Stimulated activated memory B cell treated with anti-CD40 and anti-IgM and Interleukin-4, amounts not matched to agents 10 μg/mL and 1 μg/mL and 100 μg/mL, for 72 hours (primary cell): ENCODE measurements around the gene PLD2.
A peak's percentile ranks its signal among the peaks of the same experiment; 100 is the strongest.

Experiments
- ATAC-seq: fragments of 150-1000 bp; cut with Tn5 transposase; 2 replicates; pipeline ENCODE4 v1.10.0; 2021
- H3K27ac Mint-ChIP-seq: one replicate; pipeline ENCODE4 v1.8.0; 2022; ENCODE audit warnings: mild to moderate bottlenecking, mixed read lengths
- H3K27me3 Mint-ChIP-seq: one replicate; pipeline ENCODE4 v1.8.0; 2022; ENCODE audit warnings: mixed read lengths
- H3K36me3 Mint-ChIP-seq: one replicate; pipeline ENCODE4 v1.8.0; 2022; ENCODE audit warnings: mixed read lengths
- H3K4me1 Mint-ChIP-seq: one replicate; pipeline ENCODE4 v1.8.0; 2022; ENCODE audit warnings: mixed read lengths
- H3K4me3 Mint-ChIP-seq: one replicate; pipeline ENCODE4 v1.8.0; 2022; ENCODE audit warnings: mild to moderate bottlenecking, moderate library complexity, mixed read lengths
- H3K9me3 Mint-ChIP-seq: one replicate; pipeline ENCODE4 v1.8.0; 2022; ENCODE audit warnings: mixed read lengths

PLD2 gene, protein sequence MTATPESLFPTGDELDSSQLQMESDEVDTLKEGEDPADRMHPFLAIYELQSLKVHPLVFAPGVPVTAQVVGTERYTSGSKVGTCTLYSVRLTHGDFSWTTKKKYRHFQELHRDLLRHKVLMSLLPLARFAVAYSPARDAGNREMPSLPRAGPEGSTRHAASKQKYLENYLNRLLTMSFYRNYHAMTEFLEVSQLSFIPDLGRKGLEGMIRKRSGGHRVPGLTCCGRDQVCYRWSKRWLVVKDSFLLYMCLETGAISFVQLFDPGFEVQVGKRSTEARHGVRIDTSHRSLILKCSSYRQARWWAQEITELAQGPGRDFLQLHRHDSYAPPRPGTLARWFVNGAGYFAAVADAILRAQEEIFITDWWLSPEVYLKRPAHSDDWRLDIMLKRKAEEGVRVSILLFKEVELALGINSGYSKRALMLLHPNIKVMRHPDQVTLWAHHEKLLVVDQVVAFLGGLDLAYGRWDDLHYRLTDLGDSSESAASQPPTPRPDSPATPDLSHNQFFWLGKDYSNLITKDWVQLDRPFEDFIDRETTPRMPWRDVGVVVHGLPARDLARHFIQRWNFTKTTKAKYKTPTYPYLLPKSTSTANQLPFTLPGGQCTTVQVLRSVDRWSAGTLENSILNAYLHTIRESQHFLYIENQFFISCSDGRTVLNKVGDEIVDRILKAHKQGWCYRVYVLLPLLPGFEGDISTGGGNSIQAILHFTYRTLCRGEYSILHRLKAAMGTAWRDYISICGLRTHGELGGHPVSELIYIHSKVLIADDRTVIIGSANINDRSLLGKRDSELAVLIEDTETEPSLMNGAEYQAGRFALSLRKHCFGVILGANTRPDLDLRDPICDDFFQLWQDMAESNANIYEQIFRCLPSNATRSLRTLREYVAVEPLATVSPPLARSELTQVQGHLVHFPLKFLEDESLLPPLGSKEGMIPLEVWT

DNA sequence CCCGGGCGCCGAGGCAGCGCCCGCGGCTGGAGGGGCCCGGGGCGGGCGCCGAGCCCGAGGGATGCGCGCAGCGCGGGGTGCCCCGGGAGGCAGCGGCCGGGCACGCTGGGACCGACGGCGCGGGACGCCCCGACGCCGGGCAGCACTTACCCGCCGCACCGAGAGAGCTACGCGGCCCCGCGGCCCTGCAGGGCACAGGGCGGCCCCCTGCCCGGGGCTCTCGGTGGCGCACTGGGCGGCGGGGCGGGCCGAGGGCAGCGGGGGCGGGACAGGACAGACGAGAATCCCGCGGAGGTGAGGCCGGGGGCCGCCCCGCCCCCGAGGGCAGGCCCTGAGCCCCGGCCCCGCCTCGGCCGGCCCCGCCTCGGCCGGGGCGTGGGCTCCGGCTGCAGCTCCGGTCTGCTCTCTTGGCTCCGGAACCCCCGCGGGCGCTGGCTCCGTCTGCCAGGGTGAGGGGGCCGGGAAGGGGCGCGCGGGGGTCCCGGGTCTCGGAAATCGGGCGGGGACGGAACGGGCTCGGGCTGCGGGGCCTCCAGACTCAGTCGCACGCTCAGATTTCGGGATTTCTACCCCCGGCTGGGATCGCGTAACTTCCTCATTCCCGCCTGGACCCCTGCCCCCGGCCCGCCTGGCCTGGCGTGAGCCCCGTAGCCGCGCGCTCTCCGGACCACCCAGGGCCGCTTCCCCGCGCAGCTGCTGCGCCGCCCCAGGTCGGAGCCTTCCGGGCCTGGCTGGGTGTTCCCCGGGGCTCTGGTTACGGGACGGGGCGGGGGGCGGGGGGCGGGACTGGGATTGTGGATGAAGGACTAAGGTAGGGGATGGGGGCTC lies at the start of gene PLD2:
Gene PLD2 (plus strand): TSS at position 376 of the 828 bp plus-strand sequence. CDS start 621 bp downstream, outside the sequence.
- peaks cover 27% of the 10 kb centered on the region for H3K36me3 Mint-ChIP-seq
- H3K27me3 Mint-ChIP-seq, result no peaks in the 10 kb centered on the region
- H3K9me3 Mint-ChIP-seq, result no peaks in the 10 kb centered on the region
- H3K4me3 Mint-ChIP-seq, result peak within 1 kb of the TSS; percentile 81
- H3K27ac Mint-ChIP-seq, result peak within 1 kb of the TSS; percentile 30
- peak; percentile 98 for ATAC-seq
- H3K4me1 Mint-ChIP-seq, result peaks cover 19% of the 10 kb centered on the region

DNA sequence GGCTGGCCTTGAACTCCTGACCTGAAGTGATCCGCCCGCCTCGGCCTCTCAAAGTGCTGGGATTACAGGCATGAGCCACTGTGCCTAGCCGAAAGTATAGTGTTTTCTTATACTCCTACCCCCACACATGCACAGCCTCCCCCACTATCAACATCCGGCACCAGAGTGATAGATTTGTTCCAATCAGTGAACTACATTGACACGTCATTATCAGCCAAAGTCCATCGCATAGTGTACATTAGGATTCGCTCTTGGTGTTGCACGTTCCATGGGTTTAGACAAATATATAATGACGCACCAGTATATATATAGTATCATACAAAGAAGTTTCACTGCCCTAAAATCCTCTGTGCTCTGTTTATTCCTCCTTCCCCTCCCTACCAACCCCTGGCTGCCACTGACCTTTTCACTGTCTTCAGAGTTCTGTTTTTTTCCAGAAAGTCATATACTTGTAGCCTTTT lies 47.1 kb upstream of the PLD2 start:
- peaks cover 9% of the 10 kb centered on the region for H3K27me3 Mint-ChIP-seq
- no peaks in the 10 kb centered on the region for H3K9me3 Mint-ChIP-seq
- H3K4me3 Mint-ChIP-seq, result no peak overlapping the region
- ATAC-seq, result no peak
- no peak overlapping the region for H3K27ac Mint-ChIP-seq
- H3K36me3 Mint-ChIP-seq, result no peaks in the 10 kb centered on the region
- H3K4me1 Mint-ChIP-seq, result peaks cover 5% of the 10 kb centered on the region

DNA sequence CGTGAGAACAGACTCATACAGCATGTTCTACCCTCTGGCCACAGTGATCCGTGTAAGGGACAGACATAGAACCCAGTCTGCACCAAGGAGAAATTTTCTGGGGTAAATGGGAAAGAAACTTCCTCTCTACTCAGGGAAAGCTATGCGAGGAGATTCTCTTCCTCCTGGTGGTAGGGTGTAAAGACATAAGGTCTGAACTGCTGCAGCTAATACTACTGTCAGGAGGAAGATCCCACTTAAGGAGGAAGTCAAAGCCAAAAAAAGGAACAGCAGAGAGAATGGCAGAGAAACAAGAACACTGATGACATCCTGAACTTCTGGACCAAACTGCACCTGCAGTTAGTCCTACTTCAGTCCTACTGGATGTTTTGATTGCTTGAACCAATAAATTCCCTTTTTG lies 42.4 kb upstream of the PLD2 start:
- no peak for ATAC-seq
- peaks cover 5% of the 10 kb centered on the region for H3K4me1 Mint-ChIP-seq
- H3K4me3 Mint-ChIP-seq, result no peak overlapping the region
- no peaks in the 10 kb centered on the region for H3K36me3 Mint-ChIP-seq
- peaks cover 17% of the 10 kb centered on the region for H3K27me3 Mint-ChIP-seq
- no peak overlapping the region for H3K27ac Mint-ChIP-seq
- no peaks in the 10 kb centered on the region for H3K9me3 Mint-ChIP-seq

DNA sequence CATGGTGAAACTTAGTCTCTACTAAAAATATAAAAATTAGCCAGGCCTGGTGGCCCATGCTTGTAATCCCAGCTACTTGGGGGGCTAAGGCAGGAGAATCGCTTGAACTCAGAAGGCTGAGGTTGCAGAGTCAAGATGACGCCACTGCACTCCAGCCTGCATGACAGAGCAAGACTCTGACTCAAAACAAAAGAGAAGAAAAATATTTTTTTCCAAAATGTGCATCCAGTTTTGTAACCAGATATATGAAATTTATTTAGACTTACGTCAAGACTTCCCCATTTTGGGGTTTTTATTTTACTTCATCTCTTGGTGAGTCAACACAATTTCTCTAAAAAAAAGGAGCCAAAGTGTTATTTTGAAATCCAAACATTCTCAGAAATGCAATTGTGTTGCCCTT lies 40.8 kb upstream of the PLD2 start:
- H3K36me3 Mint-ChIP-seq, result no peaks in the 10 kb centered on the region
- H3K4me3 Mint-ChIP-seq, result no peak overlapping the region
- no peak for ATAC-seq
- H3K27ac Mint-ChIP-seq, result no peak overlapping the region
- peaks cover 5% of the 10 kb centered on the region for H3K4me1 Mint-ChIP-seq
- no peaks in the 10 kb centered on the region for H3K9me3 Mint-ChIP-seq
- H3K27me3 Mint-ChIP-seq, result peaks cover 27% of the 10 kb centered on the region

DNA sequence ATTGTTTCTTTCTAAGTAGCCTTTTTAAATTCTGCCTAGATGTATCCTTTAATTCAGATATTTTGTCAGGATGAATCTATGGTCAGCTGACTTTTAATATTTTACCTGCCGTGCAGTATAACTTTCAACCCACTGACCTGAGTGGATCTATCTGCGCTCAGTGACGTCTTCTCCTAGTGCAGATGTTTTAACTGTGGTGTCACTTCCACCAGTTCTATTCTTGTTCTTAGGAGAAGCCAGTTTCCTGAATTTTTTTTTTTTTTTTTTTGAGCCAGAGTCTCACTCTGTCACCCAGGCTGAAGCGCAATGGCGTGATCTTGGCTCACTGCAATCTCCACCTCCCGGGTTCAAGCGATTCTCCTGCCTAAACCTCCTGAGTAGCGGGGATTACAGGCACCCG lies 40.2 kb upstream of the PLD2 start:
- Mint-ChIP-seq H3K36me3 (no peaks in the 10 kb centered on the region), H3K4me1 (peaks cover 5% of the 10 kb centered on the region), H3K27me3 (peaks cover 31% of the 10 kb centered on the region)

DNA sequence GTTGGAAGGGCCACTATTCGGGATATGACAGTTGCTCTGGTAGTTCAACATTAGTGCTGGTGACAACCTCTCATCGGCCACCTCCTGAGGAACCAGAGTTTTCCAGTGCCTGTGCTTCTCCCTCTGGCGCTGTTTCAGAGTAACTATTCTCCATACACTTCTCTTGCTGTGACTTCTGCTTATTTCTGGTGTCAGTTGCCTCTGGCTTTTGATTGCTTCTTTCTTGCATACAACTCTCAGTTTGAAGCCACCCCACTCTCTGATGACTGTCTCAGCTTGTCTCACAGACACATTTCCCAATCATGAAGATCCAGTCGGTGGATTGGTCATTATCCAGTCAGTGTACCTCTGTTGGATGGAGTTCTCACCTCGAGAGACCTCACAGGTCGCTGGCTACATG lies 38.7 kb upstream of the PLD2 start:
- ATAC-seq, result no peak
- no peak overlapping the region for H3K4me3 Mint-ChIP-seq
- H3K4me1 Mint-ChIP-seq, result peaks cover 5% of the 10 kb centered on the region
- H3K9me3 Mint-ChIP-seq, result no peaks in the 10 kb centered on the region
- no peak overlapping the region for H3K27ac Mint-ChIP-seq
- H3K27me3 Mint-ChIP-seq, result peaks cover 42% of the 10 kb centered on the region
- no peaks in the 10 kb centered on the region for H3K36me3 Mint-ChIP-seq

More for the DNA sequence above, 40.2 kb upstream of the PLD2 start:
- Mint-ChIP-seq H3K9me3 (no peaks in the 10 kb centered on the region), H3K4me3 (no peak overlapping the region), H3K27ac (no peak overlapping the region)
- ATAC-seq, result no peak

DNA sequence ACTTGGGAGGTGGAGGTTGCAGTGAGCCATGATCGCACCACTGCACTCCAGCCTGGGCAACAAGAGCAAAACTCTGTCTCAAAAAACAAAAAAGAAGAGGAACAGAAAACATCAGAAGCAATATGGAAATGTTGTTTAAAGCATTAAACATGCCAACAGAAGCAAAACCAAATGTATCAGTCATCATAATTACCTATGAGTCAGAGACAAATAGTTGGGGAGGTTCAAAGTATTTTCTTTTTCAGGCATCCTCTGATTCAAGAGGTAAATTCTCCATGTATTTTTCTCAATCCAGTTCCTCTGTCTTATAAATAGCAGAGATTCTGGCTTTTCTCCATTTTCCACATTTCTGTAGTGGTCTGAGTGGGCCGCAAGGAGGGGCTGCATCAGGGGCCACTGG lies 37.3 kb upstream of the PLD2 start:
- peaks cover 52% of the 10 kb centered on the region for H3K27me3 Mint-ChIP-seq
- no peaks in the 10 kb centered on the region for H3K36me3 Mint-ChIP-seq
- no peak overlapping the region for H3K27ac Mint-ChIP-seq
- no peak for ATAC-seq
- H3K9me3 Mint-ChIP-seq, result no peaks in the 10 kb centered on the region
- H3K4me3 Mint-ChIP-seq, result no peak overlapping the region
- peaks cover 7% of the 10 kb centered on the region for H3K4me1 Mint-ChIP-seq

DNA sequence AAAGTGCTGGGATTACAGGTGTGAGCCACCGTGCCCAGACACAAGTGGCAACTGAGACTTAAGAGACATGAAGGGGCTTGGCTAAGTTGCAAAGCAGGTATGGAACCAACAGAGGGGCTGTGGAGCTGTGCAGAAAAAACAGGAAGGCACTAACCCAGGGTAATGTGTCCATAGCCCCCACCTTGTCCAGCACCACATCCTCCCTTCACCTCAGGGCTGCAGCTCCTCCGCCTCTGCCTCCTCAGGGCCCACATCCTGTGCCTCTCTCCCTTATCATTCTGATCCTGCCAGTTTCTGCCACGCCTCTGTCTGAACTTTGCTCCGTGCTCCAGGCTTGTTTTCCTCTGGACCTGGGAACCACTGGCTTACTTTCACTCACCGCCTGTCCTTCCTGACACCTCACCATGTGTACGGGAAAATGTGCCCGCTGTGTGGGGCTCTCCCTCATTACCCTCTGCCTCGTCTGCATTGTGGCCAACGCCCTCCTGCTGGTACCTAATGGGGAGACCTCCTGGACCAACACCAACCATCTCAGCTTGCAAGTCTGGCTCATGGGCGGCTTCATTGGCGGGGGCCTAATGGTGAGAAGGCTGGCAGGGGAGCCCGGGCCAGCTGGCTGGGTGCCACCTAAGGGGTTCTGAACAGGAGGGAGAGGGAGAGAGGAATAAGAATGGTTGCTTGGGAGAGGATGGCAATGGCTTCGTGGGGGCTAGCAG lies 35.3 kb upstream of the PLD2 start, which contains the start of gene TM4SF5:
Gene TM4SF5 (plus strand): TSS at position 368 of the 716 bp plus-strand sequence. CDS start 37 bp downstream, at position 405.
- Mint-ChIP-seq H3K9me3 (no peaks in the 10 kb centered on the region), H3K4me3 (no peak within 1 kb of the TSS), H3K27me3 (peaks cover 68% of the 10 kb centered on the region), H3K4me1 (peaks cover 12% of the 10 kb centered on the region), H3K27ac (no peak within 1 kb of the TSS), H3K36me3 (no peaks in the 10 kb centered on the region)
- ATAC-seq, result no peak

DNA sequence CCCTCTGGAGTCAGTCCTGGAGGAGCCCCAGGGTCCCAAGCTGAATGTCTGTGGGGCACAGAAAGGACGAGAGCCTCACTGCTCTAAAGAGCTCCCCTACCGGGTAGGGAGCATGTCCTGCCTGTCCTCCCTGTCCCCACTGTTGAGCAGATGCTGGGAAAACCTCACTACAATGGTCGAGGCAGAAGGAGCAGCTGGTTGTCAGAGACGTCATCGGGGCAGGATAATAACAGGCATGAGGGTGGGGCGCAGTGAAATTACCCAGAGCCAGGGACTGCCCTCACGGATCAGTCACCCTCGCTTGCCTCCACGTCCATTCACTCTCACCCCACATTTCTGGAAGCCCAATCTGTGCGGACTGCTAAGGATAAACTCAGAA lies 34.7 kb upstream of the PLD2 start:
- H3K27ac Mint-ChIP-seq, result no peak overlapping the region
- ATAC-seq, result no peak
- peaks cover 12% of the 10 kb centered on the region for H3K4me1 Mint-ChIP-seq
- H3K36me3 Mint-ChIP-seq, result no peaks in the 10 kb centered on the region
- peaks cover 74% of the 10 kb centered on the region for H3K27me3 Mint-ChIP-seq
- no peak overlapping the region for H3K4me3 Mint-ChIP-seq
- H3K9me3 Mint-ChIP-seq, result no peaks in the 10 kb centered on the region

DNA sequence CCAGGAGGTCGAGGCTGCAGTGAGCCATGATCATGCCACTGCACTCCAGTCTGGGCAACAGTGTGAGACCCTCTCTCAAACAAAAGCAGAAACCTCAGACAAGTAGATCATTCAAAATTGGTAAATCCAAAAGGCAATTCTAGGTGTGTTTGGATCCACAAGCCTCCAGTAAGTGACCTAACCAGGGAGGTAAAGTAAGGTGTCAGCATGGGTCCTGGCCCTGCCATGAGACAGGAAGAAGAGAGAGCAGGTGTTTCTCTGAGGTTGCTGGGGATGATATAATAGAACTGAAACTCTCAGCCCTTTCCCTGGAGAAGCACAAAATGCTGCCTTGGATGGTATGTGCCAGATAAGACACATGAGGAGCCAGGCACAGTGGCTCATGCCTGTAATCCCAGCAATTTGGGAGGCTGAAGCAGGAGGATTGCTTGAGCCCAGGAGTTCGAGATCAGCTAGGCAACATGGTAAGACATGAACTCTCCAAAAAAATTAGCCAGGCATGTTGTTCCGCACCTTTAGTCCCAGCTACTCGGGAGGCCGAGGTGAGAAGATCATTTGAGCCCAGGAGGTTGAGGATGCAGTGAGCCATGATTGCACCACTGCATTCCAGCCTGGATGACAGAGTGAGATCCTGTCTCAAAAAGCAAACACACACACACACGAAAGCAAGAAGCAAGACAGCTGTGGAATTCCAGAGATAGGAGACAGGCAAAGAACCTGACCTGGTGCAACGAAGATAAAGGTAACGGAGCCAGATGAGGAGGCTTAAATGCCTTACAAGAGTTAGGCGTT lies 28.8 kb upstream of the PLD2 start:
- H3K27me3 Mint-ChIP-seq, result peaks cover 76% of the 10 kb centered on the region
- no peak overlapping the region for H3K27ac Mint-ChIP-seq
- ATAC-seq, result no peak
- H3K4me1 Mint-ChIP-seq, result peaks cover 12% of the 10 kb centered on the region
- no peak overlapping the region for H3K4me3 Mint-ChIP-seq
- H3K9me3 Mint-ChIP-seq, result no peaks in the 10 kb centered on the region
- no peaks in the 10 kb centered on the region for H3K36me3 Mint-ChIP-seq

DNA sequence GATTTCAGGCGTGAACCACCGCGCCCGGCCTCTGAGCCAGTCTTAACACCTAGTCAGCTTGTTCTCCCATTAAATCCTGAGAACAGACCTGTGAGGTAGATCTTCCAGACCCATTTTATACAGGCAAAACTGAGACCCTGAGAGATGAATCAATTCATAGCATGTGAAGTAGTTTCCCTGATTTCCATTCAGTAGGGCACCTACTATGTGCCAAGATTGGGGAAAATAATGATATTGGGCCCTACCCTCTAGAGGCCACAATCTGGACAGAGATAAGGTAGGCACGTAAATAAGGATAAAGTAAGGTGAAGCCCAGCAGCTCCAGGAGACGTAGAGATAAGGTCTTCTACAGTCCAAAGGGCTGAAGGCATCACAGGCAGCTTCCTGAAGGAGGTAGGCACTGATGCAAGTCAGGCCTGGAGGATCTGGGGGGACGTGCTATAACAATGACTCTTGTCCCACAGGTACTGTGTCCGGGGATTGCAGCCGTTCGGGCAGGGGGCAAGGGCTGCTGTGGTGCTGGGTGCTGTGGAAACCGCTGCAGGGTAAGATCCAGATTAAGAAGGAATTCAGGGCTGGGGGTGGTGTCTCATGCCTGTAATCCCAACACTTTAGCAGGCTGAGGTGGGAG lies 26.5 kb upstream of the PLD2 start:
- H3K27ac Mint-ChIP-seq, result no peak overlapping the region
- ATAC-seq, result no peak
- no peaks in the 10 kb centered on the region for H3K9me3 Mint-ChIP-seq
- H3K4me1 Mint-ChIP-seq, result peaks cover 3% of the 10 kb centered on the region
- H3K4me3 Mint-ChIP-seq, result no peak overlapping the region
- H3K36me3 Mint-ChIP-seq, result no peaks in the 10 kb centered on the region
- H3K27me3 Mint-ChIP-seq, result peaks cover 76% of the 10 kb centered on the region

DNA sequence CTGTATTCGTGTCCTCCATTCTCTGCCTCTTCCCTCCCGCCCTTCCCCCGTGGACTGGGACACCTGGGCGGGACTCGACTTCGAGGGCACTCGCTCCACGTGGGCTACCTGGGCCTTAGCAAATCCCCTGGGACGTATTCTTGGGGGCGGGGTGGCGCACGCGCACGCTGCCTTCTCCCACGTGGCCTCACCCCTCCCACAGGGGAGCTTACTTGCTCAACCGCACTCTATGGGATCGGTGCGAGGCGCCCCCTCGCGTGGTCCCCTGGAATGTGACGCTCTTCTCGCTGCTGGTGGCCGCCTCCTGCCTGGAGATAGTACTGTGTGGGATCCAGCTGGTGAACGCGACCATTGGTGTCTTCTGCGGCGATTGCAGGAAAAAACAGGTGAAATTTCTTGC lies 24.3 kb upstream of the PLD2 start:
- H3K27me3 Mint-ChIP-seq, result peaks cover 81% of the 10 kb centered on the region

DNA sequence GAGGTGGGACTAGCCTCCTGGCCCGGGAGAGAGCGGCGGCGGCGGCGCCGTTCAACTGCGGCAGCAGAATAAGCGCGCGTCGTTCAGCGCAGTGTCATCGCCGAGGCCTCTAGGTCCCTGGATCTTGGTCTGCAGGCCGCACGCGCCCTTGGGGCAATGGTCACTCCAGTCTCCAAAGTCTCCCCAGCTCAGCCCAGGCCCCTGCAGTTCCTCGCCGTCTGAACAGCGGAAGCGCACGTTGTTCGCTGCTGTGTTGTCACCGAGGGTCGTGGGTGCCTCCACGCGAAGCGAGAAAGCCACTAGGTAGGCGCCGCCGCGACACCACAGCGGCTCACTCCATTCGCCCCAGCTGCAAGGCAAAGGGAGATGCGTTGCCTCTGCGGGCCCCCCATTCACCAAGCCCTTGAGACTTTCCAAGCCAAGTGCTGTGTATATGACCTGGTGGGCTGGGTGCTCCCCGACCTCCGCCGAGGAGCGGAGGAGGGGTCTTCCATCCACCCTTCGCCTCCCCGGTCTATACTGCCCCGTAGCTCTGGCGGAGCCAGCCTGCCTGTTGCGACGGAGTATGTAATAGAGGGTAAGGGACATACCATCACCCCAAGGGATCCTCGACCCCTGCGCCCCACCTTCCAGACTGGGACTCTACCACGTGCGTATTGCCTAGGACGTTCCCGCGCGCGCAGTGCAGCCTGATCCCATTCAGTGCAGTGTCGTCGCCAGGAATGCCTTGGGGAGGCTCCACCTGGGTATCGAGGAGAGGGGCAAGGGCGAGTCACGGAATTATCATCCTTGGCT lies 21.4 kb upstream of the PLD2 start:
- ATAC-seq, result no peak
- H3K9me3 Mint-ChIP-seq, result no peaks in the 10 kb centered on the region
- no peak overlapping the region for H3K4me3 Mint-ChIP-seq
- peaks cover 35% of the 10 kb centered on the region for H3K4me1 Mint-ChIP-seq
- peaks cover 79% of the 10 kb centered on the region for H3K27me3 Mint-ChIP-seq
- H3K27ac Mint-ChIP-seq, result no peak overlapping the region
- H3K36me3 Mint-ChIP-seq, result no peaks in the 10 kb centered on the region

More for the DNA sequence above, 24.3 kb upstream of the PLD2 start:
- no peak for ATAC-seq
- no peak overlapping the region for H3K27ac Mint-ChIP-seq
- no peaks in the 10 kb centered on the region for H3K36me3 Mint-ChIP-seq
- H3K4me3 Mint-ChIP-seq, result no peak overlapping the region
- H3K4me1 Mint-ChIP-seq, result peaks cover 19% of the 10 kb centered on the region
- H3K9me3 Mint-ChIP-seq, result no peaks in the 10 kb centered on the region
